MCF 10A (cell line): ENCODE data around the gene ATG7. TPM values are rescaled to one million over a fixed set of nuclear protein-coding genes. Genes with fewer than 3 reads are reported as not detected.

Experiments used
- BruUV-seq: library from RNA; stranded (reverse); fragments of 400-500 nt; replicated peaks from 2 replicates; lab custom pipeline; 2021; lab: Mats Ljungman, UMichigan
- CTCF ChIA-PET: fragments of 300-600 bp; sonication (Branson Sonifier 250); formaldehyde crosslinking; extraction: SDS; loops from one replicate; lab custom pipeline; 2021; ENCODE audit warnings: antibody characterized with exemption, inconsistent platforms; lab: Yijun Ruan, JAX
- POLR2A ChIA-PET: fragments of 300-600, 350-650 bp; sonication (Branson Sonifier 250); formaldehyde crosslinking; extraction: SDS; loops from one replicate; lab custom pipeline; 2020; ENCODE audit warnings: antibody characterized with exemption, inconsistent platforms; lab: Yijun Ruan, JAX
- DNase-seq: peaks from one replicate; pipeline ENCODE4 v3.0.0-alpha.2; 2018; ENCODE audit not compliant: unreplicated experiment
- H3K27ac Mint-ChIP-seq: one replicate; pipeline ENCODE4 v1.8.0; 2022; ENCODE audit warnings: mild to moderate bottlenecking, low read depth, mixed read lengths; ENCODE audit not compliant: unreplicated experiment
- H3K27me3 Mint-ChIP-seq: one replicate; pipeline ENCODE4 v1.8.0; 2022; ENCODE audit warnings: mixed read lengths; ENCODE audit not compliant: insufficient read depth, unreplicated experiment
- H3K36me3 Mint-ChIP-seq: one replicate; pipeline ENCODE4 v1.8.0; 2022; ENCODE audit warnings: mild to moderate bottlenecking, moderate library complexity, mixed read lengths; ENCODE audit not compliant: insufficient read depth, unreplicated experiment
- H3K4me1 Mint-ChIP-seq: one replicate; pipeline ENCODE4 v1.8.0; 2022; ENCODE audit warnings: mixed read lengths; ENCODE audit not compliant: insufficient read depth, unreplicated experiment
- H3K4me3 Mint-ChIP-seq: one replicate; pipeline ENCODE4 v1.8.0; 2022; ENCODE audit warnings: mild to moderate bottlenecking, moderate library complexity, mixed read lengths; ENCODE audit not compliant: unreplicated experiment
- H3K9me3 Mint-ChIP-seq: one replicate; pipeline ENCODE4 v1.8.0; 2022; ENCODE audit warnings: mixed read lengths; ENCODE audit not compliant: unreplicated experiment
- CTCF ChIP-seq: fragments of 200-600 bp; IDR thresholded peaks from one replicate; pipeline ENCODE4 v1.8.0; 2022; ENCODE audit warnings: antibody characterized with exemption, mild to moderate bottlenecking; ENCODE audit not compliant: unreplicated experiment
- intact Hi-C: fragments of 100-400 bp; cut with micrococcal nuclease; formaldehyde crosslinking; loops from 2 replicates; pipeline ENCODE4 v1.14.1; 2022
- total RNA-seq: library from RNA; stranded (reverse); gene quantifications from 2 replicates; pipeline ENCODE4 v1.2.3, GENCODE V29; 2022

The ATG7 gene
- total RNA-seq, 1 experiment from 2014 or later = 54.0 TPM

GRCh38 chr3:11560746-11561145 is 288.5 kb downstream of the ATG7 start:
- no peaks in the 10 kb centered on the region for H3K27me3 Mint-ChIP-seq
- POLR2A ChIA-PET = no interaction called here
- peaks cover 62% of the 10 kb centered on the region for H3K36me3 Mint-ChIP-seq
- peak overlapping the region; percentile 31 for H3K27ac Mint-ChIP-seq
- TF ChIP-seq CTCF = no peak
- no peaks in the 10 kb centered on the region for H3K9me3 Mint-ChIP-seq
- no peak for DNase-seq
- CTCF ChIA-PET = interaction anchor here (0.6 to 1.4 kb wide), 2 partner anchors 44 to 91 kb away, joined by 3 to 7 read pairs; no protein-coding TSS in a partner anchor
- H3K4me1 Mint-ChIP-seq = peaks cover 6% of the 10 kb centered on the region
- BruUV-seq = no TSS peak
- intact Hi-C loops = no loop called here
- no peak overlapping the region for H3K4me3 Mint-ChIP-seq

GRCh38 chr3:11562277-11562881 is 290.2 kb downstream of the ATG7 start:
- Mint-ChIP-seq H3K4me1 (peaks cover 6% of the 10 kb centered on the region), H3K4me3 (no peak overlapping the region), H3K36me3 (peaks cover 57% of the 10 kb centered on the region), H3K27me3 (no peaks in the 10 kb centered on the region), H3K27ac (no peak overlapping the region), H3K9me3 (no peaks in the 10 kb centered on the region)
- no peak for TF ChIP-seq CTCF
- no TSS peak for BruUV-seq
- intact Hi-C loops = no loop called here
- DNase-seq = no peak
- CTCF ChIA-PET = interaction anchor here (0.7 to 0.9 kb wide), 3 partner anchors 9 to 145 kb away, joined by 3 read pairs; no protein-coding TSS in a partner anchor
- POLR2A ChIA-PET = interaction anchor here (0.6 kb wide), 1 partner anchor 86 kb away, joined by 3 read pairs; no protein-coding TSS in a partner anchor

- no peak for TF ChIP-seq CTCF
- ChIA-PET CTCF (interaction anchor here (0.7 kb wide), 2 partner anchors 77 to 146 kb away, joined by 3 read pairs; no protein-coding TSS in a partner anchor), POLR2A (interaction anchor here (0.7 to 1.0 kb wide), 2 partner anchors 80 to 105 kb away, joined by 3 read pairs; no protein-coding TSS in a partner anchor)
- intact Hi-C loops = no loop called here
- no TSS peak for BruUV-seq
- no peak for DNase-seq
- H3K27ac Mint-ChIP-seq = peak overlapping the region; percentile 63
- peaks cover 48% of the 10 kb centered on the region for H3K36me3 Mint-ChIP-seq
- H3K9me3 Mint-ChIP-seq = no peaks in the 10 kb centered on the region
- H3K4me3 Mint-ChIP-seq = no peak overlapping the region
- H3K4me1 Mint-ChIP-seq = peaks cover 6% of the 10 kb centered on the region
- H3K27me3 Mint-ChIP-seq = no peaks in the 10 kb centered on the region
These were observed 291.1 kb downstream of the ATG7 start for GRCh38 chr3:11563159-11563864.

GRCh38 chr3:11563865-11564185 is 291.6 kb downstream of the ATG7 start:
- Mint-ChIP-seq H3K36me3 (peaks cover 44% of the 10 kb centered on the region), H3K27ac (peak overlapping the region; percentile 63), H3K27me3 (no peaks in the 10 kb centered on the region), H3K4me3 (no peak overlapping the region), H3K9me3 (no peaks in the 10 kb centered on the region), H3K4me1 (peaks cover 12% of the 10 kb centered on the region)
- ChIA-PET CTCF (no interaction called here), POLR2A (interaction anchor here (1.0 kb wide), 1 partner anchor 79 kb away, joined by 3 read pairs; no protein-coding TSS in a partner anchor)
- DNase-seq = no peak
- no TSS peak for BruUV-seq
- no peak for TF ChIP-seq CTCF
- intact Hi-C loops = no loop called here
